HG02763 (cell line): ENCODE measurements around the gene ISG15.
"Not testable (repeated sequence)": the region's sequence is repeated elsewhere in the genome, so short reads cannot be mapped to it uniquely, and the experiment has no call there.

Experiments
- ATAC-seq: cut with Tn5 transposase; IDR thresholded peaks from one replicate; pipeline ENCODE4 v1.9.1; 2021; ENCODE audit warnings: mild to moderate bottlenecking, moderate library complexity; ENCODE audit not compliant: unreplicated experiment

The ISG15 gene

DNA sequence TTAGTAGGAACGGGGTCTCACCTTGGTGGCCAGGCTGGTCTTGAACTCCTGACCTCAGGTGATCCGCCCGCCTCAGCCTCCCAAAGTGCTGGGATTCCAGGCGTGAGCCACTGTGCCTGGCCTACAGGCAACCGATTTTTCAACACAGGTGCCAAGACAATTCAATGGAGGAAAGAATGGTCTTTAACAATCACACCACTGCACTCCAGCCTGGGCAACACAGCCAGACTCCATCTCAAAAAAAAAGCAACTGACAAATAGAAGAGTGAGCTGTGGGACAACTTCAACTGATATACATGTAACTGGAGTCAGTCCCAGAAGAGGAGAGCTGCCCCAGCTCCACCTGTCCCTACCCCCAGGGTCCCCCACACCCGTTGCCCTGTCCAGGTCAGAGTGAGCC, 18.8 kb upstream of the ISG15 start:
- not testable (repeated sequence) for ATAC-seq

DNA sequence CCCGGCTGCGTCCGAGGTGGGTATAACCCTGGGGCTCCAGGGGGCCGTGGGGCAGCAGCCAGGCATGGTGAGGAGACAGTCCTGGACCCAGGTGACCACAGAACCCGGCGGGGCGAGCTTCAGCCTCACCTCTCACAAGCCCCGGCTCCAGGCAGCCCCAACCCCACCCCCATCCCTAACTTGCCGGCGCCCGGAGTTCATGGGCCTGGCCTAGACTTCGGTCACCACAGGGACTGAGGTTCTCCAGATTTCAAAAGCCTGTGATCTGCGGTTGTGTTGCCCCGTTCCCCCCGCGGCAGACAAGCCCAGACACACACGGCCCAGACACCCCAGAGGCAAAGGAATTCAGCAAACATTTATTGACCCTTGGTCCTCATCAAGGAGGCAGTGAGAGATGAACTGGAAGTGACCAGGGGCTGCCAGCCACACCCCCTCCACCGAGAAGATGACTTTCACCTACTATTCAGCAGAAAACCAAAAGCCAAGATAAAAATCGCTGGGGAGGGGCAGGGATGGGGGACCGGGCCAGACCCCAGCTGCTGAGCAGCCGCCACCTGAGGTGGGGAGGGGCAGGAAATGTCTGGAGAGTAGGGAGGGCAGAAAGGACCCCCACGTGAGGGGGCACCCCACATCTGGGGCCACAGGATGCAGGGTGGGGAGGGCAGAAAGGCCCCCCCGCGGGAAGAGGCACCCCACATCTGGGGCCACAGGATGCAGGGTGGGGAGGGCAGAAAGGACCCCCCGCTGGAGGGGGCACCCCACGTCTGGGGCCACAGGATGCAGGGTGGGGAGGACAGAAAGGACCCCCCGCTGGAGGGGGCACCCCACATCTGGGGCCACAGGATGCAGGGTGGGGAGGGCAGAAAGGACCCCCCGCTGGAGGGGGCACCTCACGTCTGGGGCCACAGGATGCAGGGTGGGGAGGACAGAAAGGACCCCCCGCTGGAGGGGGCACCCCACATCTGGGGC, 17.3 kb upstream of the ISG15 start:
- no peak for ATAC-seq

DNA sequence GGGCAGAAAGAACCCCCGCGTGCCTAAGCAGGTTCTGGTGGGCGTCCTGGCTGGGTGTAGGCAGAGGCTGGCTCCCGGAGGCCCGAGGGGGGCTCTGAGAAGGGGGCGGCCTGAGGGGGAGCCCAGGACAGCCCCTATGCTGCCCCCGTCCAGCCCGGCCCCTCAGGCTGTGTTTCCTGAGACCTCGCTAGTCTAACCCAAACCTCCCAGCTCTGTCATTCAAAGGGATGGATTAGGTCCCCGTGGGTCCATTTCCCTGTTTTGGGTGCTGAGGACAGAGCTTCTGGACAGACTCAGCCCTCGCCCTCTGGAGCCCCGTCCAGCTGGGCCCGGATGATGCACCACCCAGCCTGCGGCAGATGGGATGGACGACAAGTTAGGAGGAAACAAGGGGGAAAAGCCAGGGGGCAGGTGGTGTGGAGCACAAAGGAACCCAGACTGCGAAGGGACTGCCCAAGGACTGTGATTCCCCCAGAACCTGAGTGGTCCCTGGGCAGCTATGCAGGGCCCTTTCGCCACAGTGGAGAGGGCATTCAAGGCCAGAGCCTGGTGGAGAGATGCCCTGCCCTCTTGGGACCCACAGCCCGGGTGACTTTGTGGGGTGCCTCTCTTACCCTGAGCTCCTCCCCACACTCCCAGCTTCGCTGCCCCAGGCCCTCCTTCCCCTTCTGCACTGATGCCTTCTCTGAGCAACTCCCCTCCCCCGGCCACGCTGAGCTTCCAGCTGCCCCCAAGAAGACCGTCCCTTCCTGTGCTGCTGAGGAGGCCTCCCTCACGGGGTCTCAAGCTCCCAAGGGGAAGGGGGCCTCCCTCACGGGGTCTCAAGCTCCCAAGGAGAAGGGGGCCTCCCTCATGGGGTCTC, 16.2 kb upstream of the ISG15 start:
- ATAC-seq, result no peak

DNA sequence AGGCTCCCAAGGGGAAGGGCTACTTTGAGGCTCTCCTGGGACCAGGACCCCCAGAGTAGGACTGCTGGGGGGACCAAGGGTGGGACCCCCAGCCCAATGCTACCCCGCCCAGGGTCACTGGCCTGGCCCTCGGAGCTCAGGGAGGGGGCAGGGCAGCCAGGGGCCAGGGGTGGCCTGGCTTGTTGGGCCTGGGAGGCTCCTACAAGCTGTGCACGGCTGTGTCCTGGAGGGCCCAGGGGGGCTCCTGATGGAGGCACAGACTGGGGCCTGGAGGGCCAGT, 15.6 kb upstream of the ISG15 start:
- no peak for ATAC-seq

DNA sequence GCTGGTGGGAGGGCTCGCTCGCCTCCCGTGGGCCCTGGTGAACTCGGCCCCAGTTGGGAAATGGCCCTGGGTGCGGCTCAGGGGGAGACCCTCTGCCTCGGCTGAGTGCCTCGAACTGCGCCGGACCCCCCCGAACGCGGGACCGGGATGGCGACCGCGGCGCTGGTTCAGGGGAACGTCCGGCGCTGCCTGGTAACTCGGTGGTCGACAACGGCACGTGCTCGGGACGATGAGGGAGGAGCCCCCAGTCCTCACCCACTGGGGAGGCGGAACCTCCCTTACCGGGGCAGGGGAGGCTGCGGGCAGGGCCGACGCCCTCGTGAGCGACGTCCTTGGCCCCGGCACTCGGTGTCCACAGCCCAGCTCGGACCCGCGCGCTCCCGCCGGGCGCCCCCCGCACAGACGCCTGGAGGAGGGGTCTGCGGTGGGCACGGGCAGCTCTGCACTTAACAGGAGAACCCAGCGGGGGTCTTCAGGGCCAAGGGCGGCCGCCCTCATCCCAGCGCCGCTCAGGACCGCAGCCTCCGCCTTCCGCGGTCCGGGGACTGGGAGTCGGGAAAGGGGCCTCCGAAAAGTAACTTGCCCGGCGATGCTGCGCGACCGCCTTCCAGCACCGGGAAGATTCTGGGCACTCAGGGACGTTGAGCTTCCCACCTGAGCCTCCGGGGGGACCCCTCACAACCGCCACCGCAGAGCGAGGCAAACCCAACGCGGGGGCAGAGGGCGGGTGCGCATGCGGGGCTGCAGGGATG, 15.1 kb upstream of the ISG15 start:
- no peak for ATAC-seq

DNA sequence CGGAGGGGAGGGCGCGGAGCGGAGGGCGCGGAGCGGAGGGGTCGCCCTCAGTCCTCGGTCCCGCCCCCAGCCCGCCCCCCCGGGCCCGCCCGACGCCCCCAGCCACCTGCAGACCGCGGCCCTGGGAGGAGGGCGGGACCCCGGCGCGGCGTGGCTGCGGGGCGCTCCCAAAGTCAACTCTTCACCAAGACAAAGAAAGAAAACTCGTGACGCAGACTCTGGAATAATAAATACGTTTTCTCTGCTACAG, 14.6 kb upstream of the ISG15 start:
- no peak for ATAC-seq

DNA sequence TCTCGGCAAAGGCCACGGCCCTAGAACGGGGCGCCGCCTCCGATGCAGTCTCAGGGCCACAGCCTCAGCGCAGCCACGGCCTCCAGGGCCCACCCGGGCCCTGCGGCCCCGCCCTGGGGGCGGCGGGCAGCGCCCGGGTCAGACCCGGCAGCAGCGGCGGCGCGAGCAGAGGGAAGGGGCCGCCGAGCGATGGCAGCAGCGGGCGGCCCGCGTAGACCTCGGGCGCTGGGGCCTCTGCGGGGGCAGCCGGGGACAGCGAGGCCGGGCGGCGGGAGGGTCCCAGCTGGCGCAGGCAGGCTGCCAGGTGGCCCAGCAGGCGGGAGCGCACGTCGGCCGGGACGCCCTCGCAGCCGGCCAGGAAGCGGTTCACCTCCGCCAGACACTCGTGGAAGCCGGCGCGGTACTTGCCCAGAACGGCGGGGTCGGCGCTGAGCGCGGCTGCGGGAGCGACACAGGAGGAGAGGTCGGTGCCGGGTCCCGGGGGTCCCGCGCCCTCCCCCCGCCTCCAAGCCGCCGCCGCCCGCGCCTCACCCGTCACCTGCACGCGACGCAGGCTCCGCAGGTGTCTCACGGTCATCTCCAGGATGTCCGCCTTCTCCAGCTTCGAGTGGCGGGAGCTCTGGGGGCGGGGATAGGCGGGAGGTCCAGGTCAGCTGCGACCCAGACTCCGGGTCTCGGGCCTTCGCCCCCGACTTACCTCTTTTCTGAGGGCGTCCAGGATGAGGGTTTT, 14.1 kb upstream of the ISG15 start:
- ATAC-seq, result no peak

DNA sequence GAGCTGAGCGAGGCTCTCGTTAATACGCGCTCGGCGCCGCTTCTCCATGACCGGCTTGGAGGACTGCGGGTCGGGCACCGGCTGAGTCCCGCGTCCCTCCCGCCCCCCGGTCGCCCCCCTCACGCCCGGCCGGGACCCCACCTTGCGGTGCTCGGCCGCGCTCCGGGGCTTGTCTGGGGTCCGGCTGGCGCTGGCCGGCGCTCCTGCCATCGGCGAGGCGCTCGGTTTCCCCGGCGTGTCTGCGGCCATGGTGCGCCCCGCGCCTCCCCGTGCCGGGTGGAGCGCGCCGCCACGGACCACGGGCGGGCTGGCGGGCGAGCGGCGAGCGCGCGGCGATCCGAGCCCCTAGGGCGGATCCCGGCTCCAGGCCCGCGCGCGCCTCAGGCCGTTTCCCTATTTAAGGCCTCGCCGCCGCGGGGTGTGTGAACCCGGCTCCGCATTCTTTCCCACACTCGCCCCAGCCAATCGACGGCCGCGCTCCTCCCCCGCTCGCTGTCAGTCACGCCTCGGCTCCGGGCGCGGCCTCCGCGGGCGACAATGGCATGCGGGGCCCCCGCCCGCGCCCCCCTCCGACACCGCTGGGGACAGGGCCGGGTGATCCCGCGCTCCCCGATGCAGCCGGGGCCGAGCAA, 13.5 kb upstream of the ISG15 start, which contains the start of gene HES4:
Gene HES4, minus strand, starts transcription at position 373 of the 632 bp plus-strand sequence. Its CDS starts 124 bp downstream, at position 249.
- ATAC-seq, result no peak

DNA sequence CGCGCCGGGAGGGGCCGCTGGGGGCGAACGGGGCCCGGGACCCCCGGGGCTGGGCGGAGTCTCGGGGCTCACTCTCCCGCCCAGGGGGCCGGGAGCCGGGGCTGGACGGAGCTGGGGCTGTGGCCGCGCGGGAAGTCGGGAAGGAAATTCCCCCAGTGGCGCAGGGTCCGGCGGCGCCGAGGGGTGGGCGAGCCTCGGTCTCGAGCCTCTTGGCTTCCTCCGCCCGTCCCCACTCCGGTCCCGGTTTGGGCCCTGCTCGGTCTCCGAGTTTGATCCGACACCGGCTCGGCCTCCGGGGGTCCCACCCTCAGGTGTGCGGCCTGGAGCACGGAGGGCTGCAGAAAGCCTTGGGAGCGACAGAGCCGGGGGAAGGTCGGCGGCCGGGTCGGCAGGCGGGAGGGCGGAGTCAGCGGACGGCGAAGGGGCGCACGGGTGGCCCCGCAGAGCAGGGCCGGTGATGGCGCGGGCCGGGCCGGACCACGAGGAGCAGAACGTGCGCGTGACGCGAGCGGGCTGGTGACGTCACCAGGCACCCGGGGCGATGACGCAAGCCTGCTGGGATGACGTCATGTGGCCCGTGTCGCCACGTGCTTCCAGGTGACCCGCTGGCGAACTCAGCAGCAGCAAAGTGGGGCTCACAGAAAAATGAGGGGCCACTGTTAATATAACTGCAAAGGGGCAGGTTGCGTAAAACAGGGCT, 12.8 kb upstream of the ISG15 start:
- ATAC-seq, result no peak

DNA sequence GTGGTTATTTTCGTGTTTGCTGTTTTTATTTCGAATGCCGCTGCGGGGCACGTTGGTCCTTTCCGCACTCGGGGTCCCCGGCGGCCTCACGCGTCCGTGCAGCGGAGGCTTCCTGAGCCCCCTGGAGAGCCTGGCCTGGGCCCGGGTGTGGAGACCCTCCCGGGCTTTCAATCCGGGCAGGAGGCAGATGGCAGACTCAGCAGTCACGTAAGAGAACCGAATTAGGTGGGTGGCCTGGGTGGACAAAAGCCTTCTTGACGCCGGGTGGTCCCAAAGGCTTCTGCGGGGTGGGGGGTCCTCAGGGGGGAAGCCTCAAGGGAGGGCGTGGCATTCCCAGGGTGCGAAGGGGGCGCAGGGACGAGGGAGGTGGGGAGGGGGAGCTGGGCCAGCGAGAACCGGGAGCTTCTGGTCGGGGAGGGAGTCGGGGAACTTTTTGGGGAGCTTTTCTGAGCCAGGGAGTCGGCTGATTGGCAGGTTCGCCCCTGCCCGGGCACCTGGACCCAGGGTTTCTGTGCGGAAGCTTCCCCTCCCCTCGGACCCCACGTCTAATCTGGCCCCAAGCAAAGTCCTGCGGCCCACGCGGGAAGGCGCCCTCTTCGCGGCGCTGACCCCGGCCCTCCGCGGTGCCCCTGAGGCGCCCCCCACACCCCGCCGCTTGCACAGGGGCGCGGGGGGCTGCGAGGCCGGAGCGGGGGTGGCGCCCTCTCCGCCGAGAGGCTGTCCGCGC, 12.1 kb upstream of the ISG15 start:
- ATAC-seq, result no peak

DNA sequence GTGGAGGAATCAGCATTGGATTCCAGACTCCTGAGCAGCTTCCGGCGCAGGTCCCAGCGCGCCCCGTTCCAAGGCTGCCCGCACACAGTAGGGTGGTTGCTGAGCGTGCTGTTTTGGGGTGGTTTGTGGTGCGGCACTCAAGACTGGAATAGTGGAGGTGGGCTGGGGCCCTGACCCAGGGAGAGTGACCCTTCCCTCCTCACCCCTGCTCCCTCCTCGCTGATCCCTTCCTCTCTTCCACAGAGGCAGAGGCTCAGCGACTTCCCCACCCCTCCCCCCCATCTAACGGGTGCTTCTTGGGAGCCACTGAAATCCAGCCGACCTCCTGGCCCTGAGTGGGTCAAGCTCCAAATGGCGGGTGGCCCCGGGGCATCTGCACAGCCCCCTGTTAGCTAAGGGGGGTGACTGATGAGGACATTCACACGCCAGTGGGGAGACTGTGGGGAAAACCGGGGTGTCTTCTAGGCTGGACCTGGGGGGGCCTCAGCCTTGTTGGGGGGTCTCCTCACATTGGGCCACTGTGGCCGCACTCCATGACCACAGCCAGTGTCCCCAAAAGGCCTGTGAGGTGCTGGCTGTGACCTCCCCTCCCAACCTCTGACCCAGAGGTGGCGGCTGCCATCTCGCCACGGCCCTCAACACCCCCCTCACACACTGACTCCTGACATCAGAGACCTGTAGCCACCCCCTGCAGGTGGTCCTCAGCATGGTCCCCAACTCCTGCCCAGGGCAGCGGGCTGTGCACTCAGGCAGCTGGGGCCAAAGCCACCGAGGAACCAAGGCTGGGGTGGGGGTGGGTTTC, 9.5 kb upstream of the ISG15 start:
- no peak for ATAC-seq

DNA sequence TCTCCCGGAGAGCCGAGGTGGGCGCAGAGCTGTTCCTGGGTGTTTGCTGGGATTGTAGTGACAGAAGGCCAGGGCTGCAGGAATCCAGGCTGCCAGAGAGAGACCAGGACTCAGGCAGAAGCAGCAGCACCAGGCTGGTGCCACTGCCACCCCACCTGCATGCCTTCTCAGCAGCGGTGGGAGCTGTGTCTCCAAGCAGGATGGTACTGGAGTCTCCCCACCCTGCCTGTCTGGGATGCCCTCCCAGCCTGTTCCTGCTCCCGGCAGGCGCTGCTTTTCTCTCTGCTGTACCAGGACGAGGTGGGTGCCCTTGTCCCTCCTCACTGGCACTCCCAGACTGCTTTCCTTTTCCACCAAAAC, 8.9 kb upstream of the ISG15 start:
- no peak for ATAC-seq

DNA sequence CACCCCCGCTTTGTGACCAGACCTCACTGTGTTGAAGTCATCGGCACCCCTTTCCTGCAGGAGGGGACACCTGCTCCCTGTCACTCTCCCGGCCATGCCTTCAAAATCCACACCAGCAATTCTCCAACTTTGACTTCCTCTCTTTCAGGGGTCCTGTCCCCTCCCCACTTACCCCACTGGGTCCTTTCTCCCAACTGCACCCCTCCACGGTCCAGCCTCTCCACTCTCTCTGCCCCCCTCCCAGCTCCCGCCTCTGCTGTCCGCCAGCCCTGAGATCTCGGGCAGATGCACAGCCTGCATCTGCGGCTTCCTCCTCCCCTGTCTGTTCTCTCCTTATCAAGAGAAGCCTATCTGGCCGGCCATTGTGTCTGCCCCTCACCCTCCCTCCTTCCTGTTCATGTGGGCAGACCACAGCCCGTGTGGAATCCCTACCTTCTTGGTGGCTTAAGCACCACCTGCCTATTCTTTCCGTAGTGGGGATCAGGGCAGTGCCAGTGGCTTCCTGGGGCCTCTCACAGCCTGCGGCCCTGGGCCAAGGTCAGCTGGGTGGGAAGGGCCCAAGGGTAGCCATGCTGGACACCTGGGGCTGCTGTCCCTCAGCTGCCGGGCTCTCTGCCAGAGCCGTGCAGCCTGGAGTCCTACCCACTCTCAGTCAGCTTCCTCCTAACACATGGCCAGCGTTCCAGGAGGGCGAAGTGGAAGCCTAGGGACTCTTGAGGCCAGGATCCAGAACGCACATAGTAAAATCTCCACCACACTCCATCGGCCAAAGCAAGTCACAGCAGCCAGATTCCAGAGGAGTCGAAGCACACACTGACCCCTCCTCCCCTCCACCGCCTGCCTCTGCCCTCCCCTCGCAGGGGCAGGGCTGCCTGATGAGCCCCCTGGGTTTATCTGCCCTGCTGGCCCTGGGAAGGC, 8.3 kb upstream of the ISG15 start:
- ATAC-seq, result no peak

DNA sequence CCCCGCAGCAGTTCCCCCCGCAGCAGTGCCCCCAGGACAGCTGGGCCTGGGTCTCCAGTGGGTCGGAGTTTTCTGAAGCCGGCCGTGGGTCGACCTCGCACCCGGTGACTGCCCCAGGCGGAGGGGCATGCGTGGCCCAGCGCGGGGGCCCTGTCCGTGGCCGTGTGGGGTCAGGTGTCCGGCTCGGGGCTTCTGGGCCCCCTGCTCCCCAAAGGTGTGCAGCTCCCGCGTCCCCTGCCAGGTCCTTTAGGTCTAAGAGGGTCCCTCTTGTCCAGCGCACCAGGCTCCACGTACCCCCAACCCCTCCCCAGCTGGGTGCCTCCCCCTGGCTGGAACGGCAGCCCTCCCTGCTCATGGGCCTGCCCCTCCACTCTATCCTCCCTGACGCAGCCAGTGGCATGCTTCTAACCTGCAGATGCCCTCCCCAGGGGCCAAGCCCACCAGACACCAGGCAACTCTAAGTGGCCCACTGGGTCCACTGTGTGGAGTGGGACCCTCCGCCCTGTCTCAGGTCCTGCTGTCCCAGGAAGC, 7.5 kb upstream of the ISG15 start:
- no peak for ATAC-seq

DNA sequence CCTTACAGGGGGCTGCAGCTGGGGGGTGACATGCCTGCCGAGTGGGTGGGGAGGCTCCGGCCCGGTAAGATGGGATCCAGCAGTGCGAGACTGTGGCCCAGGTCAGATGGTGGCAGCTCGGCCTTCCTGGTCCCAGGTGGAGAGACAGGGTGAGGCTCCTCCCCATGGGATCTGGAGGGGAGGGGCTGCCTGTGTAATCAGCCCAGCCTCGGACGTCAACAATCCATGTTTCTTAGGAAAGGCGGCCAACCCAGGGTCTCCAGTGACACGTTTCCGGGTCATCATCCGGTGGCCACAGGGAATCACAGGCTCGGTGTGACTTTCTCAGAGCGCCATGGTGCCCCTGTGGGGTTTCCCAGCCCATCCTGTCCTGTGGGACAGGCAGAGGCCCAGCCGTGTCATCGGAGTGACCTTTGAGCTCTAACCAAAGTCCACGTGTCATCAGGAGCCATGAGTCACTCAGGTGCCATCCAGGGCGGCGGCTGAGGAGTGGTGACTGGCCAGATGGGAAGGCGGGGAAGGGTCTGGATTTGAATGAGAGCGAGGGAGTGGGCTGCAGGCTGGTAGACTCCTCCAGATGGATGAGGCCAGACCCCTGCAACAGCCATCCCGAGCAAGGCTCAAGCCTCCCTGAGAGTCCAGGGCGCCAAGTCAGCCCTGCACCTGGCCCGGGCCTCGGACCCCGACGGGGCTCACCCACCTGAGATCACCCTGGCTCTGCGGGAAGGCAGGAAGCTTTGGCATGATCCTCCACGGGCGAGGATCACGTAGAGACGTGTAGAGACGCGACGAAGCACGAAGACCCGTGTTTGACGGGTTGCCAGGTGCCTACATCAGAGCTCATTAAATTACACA, 6.8 kb upstream of the ISG15 start:
- ATAC-seq, result no peak

DNA sequence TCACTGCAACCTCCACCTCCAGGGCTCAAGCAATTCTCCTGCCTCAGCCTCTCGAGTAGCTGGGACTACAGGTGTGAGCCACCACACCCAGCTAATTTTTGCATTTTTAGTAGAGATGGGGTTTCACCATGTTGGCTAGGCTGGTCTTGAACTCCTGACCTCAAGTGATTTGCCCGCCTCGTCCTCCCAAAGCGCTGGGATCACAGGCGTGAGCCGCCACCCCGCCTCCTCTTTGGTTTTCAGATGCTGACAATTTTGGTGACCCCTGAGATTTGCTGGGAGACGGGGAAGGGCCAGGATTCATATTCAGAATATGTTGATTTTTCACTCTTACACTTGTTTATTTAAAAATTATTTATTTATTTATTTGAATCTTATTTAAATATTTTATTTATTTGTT, 3.2 kb upstream of the ISG15 start:
- ATAC-seq, result not testable (repeated sequence)
